Uterus (tissue), 4 donors: ENCODE data around the gene CPLX1. TPM values are rescaled to one million over a fixed set of nuclear protein-coding genes. Genes with fewer than 3 reads are reported as not detected.
A peak's percentile ranks its signal among the peaks of the same experiment; 100 is the strongest.
"Not testable (repeated sequence)": the region's sequence is repeated elsewhere in the genome, so short reads cannot be mapped to it uniquely, and the experiment has no call there.

ENCODE experiments used
- DNase-seq, 2 donors: peaks; one replicate each; pipeline ENCODE4 v3.0.0-alpha.2; 2019 to 2020
- H3K27ac ChIP-seq, 2 donors: fragments of 200-600 bp; sonication (generic); 1 replicate in 1 of 2; 2 replicates in 1 of 2; pipeline ENCODE4 v1.5.1; 2016 to 2018
- H3K27me3 ChIP-seq, 2 donors: fragments of 200-600 bp; sonication (generic); one replicate each; pipeline ENCODE4 v1.5.1; 2018 to 2019; ENCODE audit warnings: control low read depth in 1 of 2
- H3K36me3 ChIP-seq, 2 donors: fragments of 200-600 bp; sonication (generic); one replicate each; pipeline ENCODE4 v1.5.1; 2019; ENCODE audit warnings: control low read depth in 1 of 2
- H3K4me1 ChIP-seq, 2 donors: fragments of 200-600 bp; sonication (generic); one replicate each; pipeline ENCODE4 v1.5.1; 2018 to 2019; ENCODE audit warnings: control low read depth in 1 of 2
- H3K4me3 ChIP-seq, 2 donors: fragments of 200-600 bp; sonication (generic); 1 replicate in 1 of 2; 2 replicates in 1 of 2; pipeline ENCODE4 v1.5.1; 2018 to 2019; ENCODE audit warnings: mild to moderate bottlenecking in 1 of 2
- H3K9me3 ChIP-seq, 2 donors: fragments of 200-600 bp; sonication (generic); one replicate each; pipeline ENCODE4 v1.5.1; 2019; ENCODE audit warnings: control low read depth in 1 of 2
- POLR2A ChIP-seq, 2 donors: fragments of 450-650 bp; IDR thresholded peaks; one replicate each; pipeline ENCODE4 v1.6.1; 2016; ENCODE audit warnings: antibody characterized with exemption in 2 of 2, mild to moderate bottlenecking in 1 of 2, moderate library complexity in 1 of 2
- intact Hi-C: fragments of 100-400 bp; cut with DNase I; formaldehyde crosslinking; loops from one replicate; pipeline ENCODE4 v1.15.1; 2023; ENCODE audit warnings: low total_unique reads
- total RNA-seq, 4 donors: library from RNA; depleted of rRNA in 3 of 4; stranded (reverse); fragments of >200 nt in 3 of 4; gene quantifications; one replicate each; pipeline versions ENCODE4 v1.1.0 to v1.2.4, GENCODE V29; 2014 to 2023
- TF ChIP-seq, protein P1 (sequence below), 4 experiments: fragments of 200-600 bp in 2 of 4; fragments of 450-650 bp in 2 of 4; sonication (generic) in 2 of 4; IDR thresholded peaks; one replicate each; pipeline ENCODE4 v1.5.1; 2016 to 2019; ENCODE audit warnings: antibody characterized with exemption in 4 of 4, mild to moderate bottlenecking in 2 of 4, moderate library complexity in 1 of 4
- donor health status: DM: yes; HTN: yes; CAD: no.

Gene CPLX1
- total RNA-seq, 4 donors from 2014 or later: 0.14 to 15.1 (median 2.0) TPM

DNA sequence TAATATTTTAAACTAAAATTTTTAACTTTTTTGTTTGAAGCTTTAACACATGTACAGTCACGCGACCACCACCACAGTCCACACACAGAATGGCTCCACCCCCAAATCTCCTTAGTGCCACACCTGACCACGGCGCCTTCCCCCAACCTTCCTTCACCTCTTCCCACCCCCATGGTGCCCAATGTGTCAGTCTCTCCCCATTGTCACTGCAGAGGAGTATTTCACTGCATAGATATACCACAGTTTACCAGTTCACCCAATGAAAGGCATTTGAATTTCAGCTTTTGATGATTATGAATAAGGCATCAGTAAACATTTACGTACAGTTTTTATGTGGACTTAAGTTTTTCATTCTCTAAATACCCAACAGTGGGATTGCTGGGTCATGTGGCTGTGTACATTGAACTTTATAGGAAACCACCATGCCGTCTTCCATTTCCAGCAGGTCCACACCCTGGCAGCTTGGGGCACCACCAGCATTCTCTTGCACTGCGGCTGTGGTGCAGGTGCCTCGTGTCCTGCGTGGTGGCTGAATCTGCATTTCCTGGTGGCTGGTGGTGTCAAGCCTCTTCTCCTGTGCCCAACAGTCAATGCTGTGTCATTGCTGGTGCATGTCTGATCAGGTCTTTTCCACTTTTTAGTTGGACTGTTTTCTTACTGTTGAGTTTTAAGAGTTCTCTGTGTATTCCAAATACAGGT is 49.0 kb downstream of the CPLX1 start:
- intact Hi-C loops: no loop called here
- no peaks in the 10 kb centered on the region for H3K36me3 ChIP-seq
- peaks cover 3 to 11% of the 10 kb centered on the region in 2 donors for H3K4me1 ChIP-seq

DNA sequence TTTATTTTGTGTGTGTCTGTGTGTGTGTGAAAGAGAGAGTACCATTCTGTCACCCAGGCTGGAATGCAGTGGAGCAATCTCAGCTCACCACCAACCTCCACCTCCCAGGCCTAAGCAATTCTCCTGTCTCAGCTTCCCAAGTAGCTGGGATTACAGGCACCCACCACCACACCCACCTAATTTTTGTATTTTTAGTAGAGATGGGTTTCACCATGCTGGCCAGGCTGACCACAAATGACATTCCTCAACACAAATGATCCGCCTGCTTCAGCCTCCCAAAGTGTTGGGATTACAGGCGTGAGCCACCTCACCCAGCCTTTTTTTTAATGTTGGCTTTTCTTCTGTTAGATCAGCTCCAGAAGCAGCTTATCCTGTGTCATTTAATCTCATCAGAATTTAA is 50.4 kb downstream of the CPLX1 start:
- H3K36me3 ChIP-seq, H3K4me3 ChIP-seq, H3K4me1 ChIP-seq, DNase-seq, intact Hi-C loops, H3K27me3 ChIP-seq, H3K27ac ChIP-seq, H3K9me3 ChIP-seq: not testable (repeated sequence)

More for the DNA sequence above, 49.0 kb downstream of the CPLX1 start:
- Histone ChIP-seq H3K27ac (no peak overlapping the region), H3K4me3 (no peak overlapping the region), H3K9me3 (no peaks in the 10 kb centered on the region), H3K27me3 (no peaks in the 10 kb centered on the region)
- TF ChIP-seq POLR2A (IDR thresholded peaks at IDR 0.05): no peak
- TF ChIP-seq, protein P1, sequence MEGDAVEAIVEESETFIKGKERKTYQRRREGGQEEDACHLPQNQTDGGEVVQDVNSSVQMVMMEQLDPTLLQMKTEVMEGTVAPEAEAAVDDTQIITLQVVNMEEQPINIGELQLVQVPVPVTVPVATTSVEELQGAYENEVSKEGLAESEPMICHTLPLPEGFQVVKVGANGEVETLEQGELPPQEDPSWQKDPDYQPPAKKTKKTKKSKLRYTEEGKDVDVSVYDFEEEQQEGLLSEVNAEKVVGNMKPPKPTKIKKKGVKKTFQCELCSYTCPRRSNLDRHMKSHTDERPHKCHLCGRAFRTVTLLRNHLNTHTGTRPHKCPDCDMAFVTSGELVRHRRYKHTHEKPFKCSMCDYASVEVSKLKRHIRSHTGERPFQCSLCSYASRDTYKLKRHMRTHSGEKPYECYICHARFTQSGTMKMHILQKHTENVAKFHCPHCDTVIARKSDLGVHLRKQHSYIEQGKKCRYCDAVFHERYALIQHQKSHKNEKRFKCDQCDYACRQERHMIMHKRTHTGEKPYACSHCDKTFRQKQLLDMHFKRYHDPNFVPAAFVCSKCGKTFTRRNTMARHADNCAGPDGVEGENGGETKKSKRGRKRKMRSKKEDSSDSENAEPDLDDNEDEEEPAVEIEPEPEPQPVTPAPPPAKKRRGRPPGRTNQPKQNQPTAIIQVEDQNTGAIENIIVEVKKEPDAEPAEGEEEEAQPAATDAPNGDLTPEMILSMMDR (IDR thresholded peaks at IDR 0.05): no peak
- DNase-seq: no peak

DNA sequence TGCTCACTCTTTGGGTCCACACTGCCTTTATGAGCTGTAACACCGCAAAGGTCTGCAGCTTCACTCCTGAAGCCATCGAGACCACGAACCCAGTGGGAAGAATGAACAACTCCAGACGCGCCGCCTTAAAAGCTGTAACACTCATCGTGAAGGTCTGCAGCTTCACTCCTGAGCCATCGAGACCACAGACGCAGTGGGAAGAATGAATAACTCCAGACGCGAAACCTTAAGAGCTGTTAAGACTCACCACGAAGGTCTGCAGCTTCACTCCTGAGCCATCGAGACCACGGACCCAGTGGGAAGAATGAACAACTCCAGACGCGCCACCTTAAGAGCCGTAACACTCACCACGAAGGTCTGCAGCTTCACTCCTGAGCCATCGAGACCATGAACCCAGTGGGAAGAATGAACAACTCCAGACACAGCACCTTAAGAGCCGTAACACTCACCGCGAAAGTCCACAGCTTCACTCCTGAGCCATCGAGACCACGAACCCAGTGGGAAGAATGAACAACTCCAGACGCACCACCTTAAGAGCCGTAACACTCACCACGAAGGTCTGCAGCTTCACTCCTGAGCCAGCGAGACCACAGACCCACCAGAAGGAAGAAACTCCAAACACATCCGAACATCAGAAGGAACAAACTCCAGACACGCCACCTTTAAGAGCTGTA is 51.4 kb downstream of the CPLX1 start:
- H3K27me3 ChIP-seq, H3K4me3 ChIP-seq, intact Hi-C loops, H3K36me3 ChIP-seq, H3K4me1 ChIP-seq, H3K27ac ChIP-seq, DNase-seq, H3K9me3 ChIP-seq: not testable (repeated sequence)

DNA sequence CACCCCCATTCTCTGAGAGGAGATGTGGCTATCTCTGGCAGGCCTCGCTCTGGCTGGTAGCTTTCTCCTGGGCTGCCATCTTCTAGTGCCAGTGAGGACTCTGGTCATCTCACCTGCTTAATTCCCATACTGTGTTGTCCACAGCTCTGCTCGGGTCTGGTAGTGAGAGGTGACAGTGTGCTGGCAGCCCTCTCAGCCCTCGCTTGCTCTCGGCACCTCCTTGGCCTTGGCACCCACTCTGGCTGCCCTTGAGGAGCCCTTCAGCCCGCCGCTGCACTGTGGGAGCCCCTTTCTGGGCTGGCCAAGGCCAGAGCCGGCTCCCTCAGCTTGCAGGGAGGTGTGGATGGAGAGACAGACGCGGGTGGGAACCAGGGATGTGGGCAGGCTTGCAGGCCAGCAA is 52.7 kb downstream of the CPLX1 start:
- Histone ChIP-seq H3K27ac (no peak overlapping the region), H3K27me3 (no peaks in the 10 kb centered on the region), H3K36me3 (no peaks in the 10 kb centered on the region), H3K9me3 (no peaks in the 10 kb centered on the region), H3K4me1 (peaks cover 0 to 8% of the 10 kb centered on the region in 2 donors), H3K4me3 (no peak overlapping the region)
- DNase-seq: no peak
- intact Hi-C loops: no loop called here
- TF ChIP-seq, protein P1 (IDR thresholded peaks at IDR 0.05): no peak
- TF ChIP-seq POLR2A (IDR thresholded peaks at IDR 0.05): no peak

DNA sequence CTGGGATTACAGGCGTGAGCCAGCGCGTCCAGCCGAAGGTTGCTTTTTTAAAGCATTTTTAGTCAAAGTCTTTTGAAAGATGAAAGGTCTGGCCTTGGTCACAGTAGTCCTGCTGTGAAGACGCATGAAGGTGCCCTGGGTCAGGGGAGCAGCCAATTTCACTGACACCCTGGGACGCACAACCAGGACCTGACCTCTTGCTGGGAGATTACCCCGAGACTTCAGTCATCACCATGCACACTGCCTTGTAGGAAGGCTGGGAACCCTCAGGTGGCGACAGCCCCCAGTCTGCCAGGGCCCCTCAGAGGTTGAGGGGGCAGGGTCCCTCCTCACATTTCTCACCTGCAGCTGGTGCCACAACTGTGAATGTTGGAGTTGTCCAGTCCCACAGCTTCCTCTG is 53.2 kb downstream of the CPLX1 start:
- no peaks in the 10 kb centered on the region for H3K9me3 ChIP-seq
- no peak for DNase-seq
- intact Hi-C loops: no loop called here
- H3K27ac ChIP-seq: peak overlapping the region in 1 of 2 donors; percentile 22
- no peaks in the 10 kb centered on the region for H3K36me3 ChIP-seq
- peaks cover 0 to 8% of the 10 kb centered on the region in 2 donors for H3K4me1 ChIP-seq
- H3K27me3 ChIP-seq: no peaks in the 10 kb centered on the region
- no peak for TF ChIP-seq POLR2A (IDR thresholded peaks at IDR 0.05)
- TF ChIP-seq, protein P1 (IDR thresholded peaks at IDR 0.05): no peak
- H3K4me3 ChIP-seq: no peak overlapping the region

DNA sequence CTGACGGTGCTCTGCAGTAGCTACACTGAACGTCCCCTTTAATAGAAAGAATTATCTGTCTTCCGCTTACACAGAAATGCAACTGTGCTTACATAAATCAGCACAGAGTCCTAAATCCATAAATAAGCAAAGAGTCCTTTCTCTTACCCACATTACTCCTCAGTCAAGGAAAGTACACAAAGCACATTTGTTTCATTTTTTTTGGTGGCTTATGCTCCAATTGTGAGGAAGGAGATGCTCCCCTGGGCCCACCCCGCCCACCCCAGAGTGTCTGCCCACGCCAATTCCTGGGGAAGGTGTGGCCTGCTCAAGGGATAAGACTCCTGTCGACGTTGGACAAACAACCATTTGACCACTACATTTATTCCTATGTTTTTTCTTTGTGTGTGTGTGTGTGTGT is 53.8 kb downstream of the CPLX1 start:
- H3K36me3 ChIP-seq: no peaks in the 10 kb centered on the region
- TF ChIP-seq, protein P1 (IDR thresholded peaks at IDR 0.05): no peak
- TF ChIP-seq POLR2A (IDR thresholded peaks at IDR 0.05): no peak
- H3K4me1 ChIP-seq: peaks cover 0 to 8% of the 10 kb centered on the region in 2 donors
- intact Hi-C loops: no loop called here
- H3K27ac ChIP-seq: peak overlapping the region in 1 of 2 donors; percentile 22
- no peaks in the 10 kb centered on the region for H3K27me3 ChIP-seq
- no peak overlapping the region for H3K4me3 ChIP-seq
- H3K9me3 ChIP-seq: no peaks in the 10 kb centered on the region
- no peak for DNase-seq
